ENCODE data around the gene DNAH10. TPM values are rescaled to one million over a fixed set of nuclear protein-coding genes. Genes with fewer than 3 reads are reported as not detected.

DNAH10 gene
- total RNA-seq, 1 donor from 2014 or later = 0.16 TPM

DNA sequence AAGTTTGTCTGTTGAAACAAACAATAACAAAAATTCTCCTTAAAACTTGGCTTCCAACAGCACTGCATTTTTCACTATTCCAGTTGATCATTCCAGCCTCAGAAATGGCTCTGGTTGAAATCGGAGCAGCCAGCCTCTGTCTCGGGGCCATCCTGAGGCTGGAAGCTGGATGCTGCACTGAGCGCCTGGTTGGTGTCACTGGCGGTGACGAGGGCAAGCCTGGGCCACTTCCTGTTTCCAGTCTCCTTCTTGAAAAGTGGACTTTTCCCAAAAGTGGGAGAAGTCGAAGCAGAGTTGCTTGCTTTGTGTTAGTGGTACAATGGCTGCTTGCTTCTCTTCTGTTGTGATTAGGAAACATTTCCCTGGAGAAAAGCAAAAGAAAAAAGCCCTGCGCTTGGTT, 161.8 kb downstream of the DNAH10 start:
- DNase-seq (ENCODE audit: extremely low spot score, unreplicated experiment) = no peak
- Mint-ChIP-seq H3K36me3 (ENCODE audit: unreplicated experiment) (no peaks in the 10 kb centered on the region), H3K4me3 (ENCODE audit: unreplicated experiment) (no peak overlapping the region), H3K9me3 (ENCODE audit: unreplicated experiment) (no peaks in the 10 kb centered on the region), H3K4me1 (ENCODE audit: unreplicated experiment) (no peaks in the 10 kb centered on the region), H3K27ac (ENCODE audit: unreplicated experiment) (no peak overlapping the region), H3K27me3 (ENCODE audit: unreplicated experiment) (no peaks in the 10 kb centered on the region)
- TF ChIP-seq, protein P1, sequence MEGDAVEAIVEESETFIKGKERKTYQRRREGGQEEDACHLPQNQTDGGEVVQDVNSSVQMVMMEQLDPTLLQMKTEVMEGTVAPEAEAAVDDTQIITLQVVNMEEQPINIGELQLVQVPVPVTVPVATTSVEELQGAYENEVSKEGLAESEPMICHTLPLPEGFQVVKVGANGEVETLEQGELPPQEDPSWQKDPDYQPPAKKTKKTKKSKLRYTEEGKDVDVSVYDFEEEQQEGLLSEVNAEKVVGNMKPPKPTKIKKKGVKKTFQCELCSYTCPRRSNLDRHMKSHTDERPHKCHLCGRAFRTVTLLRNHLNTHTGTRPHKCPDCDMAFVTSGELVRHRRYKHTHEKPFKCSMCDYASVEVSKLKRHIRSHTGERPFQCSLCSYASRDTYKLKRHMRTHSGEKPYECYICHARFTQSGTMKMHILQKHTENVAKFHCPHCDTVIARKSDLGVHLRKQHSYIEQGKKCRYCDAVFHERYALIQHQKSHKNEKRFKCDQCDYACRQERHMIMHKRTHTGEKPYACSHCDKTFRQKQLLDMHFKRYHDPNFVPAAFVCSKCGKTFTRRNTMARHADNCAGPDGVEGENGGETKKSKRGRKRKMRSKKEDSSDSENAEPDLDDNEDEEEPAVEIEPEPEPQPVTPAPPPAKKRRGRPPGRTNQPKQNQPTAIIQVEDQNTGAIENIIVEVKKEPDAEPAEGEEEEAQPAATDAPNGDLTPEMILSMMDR (IDR thresholded peaks at IDR 0.05) = no peak

DNA sequence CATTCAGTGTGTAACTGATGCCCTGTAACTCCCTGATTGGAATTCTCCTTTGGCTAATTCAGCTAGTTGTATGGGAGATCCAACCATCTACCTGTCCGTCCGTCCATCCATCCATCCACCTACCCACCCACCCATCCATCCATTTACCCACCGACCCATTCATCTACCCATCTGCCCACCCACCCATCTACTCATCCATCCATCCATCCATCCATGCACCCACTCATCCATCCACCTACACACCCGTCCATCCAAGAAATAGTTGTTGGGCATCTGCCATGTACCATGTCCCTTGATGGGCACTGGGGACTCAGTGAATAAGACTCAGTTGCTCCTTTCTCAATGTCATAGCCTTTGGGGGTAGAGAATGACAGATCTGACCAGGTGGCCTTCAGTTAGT, 162.4 kb downstream of the DNAH10 start:
- no peaks in the 10 kb centered on the region for H3K9me3 Mint-ChIP-seq (ENCODE audit: unreplicated experiment)
- H3K4me1 Mint-ChIP-seq (ENCODE audit: unreplicated experiment) = no peaks in the 10 kb centered on the region
- no peak overlapping the region for H3K4me3 Mint-ChIP-seq (ENCODE audit: unreplicated experiment)
- H3K27me3 Mint-ChIP-seq (ENCODE audit: unreplicated experiment) = no peaks in the 10 kb centered on the region
- no peak overlapping the region for H3K27ac Mint-ChIP-seq (ENCODE audit: unreplicated experiment)
- no peak for DNase-seq (ENCODE audit: extremely low spot score, unreplicated experiment)
- H3K36me3 Mint-ChIP-seq (ENCODE audit: unreplicated experiment) = no peaks in the 10 kb centered on the region
- TF ChIP-seq, protein P1 (IDR thresholded peaks at IDR 0.05) = no peak

DNA sequence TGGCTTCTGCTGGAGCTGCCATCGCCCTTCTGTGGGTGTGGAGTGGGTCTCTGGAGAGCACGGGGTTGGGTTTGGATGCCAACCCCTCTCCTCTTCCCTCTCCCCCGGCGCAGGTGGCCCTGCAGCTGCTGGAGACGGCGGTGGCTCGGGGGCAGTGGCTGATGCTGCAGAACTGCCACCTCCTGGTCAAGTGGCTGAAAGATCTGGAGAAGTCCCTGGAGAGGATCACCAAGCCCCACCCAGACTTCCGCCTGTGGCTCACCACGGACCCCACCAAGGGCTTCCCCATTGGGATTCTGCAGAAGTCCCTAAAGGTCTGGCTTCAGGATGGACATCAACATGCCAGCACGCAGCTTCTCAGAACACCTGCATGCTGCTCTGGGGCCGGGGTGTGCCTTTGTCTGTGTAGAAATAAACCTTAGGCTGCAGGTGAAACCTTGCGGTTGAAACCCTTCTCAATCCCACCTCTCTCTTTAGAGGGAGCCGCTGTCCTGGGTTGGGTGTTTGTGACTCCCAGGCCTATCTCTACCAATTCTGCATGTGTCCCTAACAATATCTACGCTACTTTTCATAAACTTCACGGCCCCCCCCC, 166.3 kb downstream of the DNAH10 start:
- no peaks in the 10 kb centered on the region for H3K4me1 Mint-ChIP-seq (ENCODE audit: unreplicated experiment)
- TF ChIP-seq, protein P1 (IDR thresholded peaks at IDR 0.05) = no peak
- no peak overlapping the region for H3K4me3 Mint-ChIP-seq (ENCODE audit: unreplicated experiment)
- peaks cover 9% of the 10 kb centered on the region for H3K9me3 Mint-ChIP-seq (ENCODE audit: unreplicated experiment)
- no peak overlapping the region for H3K27ac Mint-ChIP-seq (ENCODE audit: unreplicated experiment)
- DNase-seq (ENCODE audit: extremely low spot score, unreplicated experiment) = no peak
- no peaks in the 10 kb centered on the region for H3K27me3 Mint-ChIP-seq (ENCODE audit: unreplicated experiment)
- H3K36me3 Mint-ChIP-seq (ENCODE audit: unreplicated experiment) = peaks cover 7% of the 10 kb centered on the region

DNA sequence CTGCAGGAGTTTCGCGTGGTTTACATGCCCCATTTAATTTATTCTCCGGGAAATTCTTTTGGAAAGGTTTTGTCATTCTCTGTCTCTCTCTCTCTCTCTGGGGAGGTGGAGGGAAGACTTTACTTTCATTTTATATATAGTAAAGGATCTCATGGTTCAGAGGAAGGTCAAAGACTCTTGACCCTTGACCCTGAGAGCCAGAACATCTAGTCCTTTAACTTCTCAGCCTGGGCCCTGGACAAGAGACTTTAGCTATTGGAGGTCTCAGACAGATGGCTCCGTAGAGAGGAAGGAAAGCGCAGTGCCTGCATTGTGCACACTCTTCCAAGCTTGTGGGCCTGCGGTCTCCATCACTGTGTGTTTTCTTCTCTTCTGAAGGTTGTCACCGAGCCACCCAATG, 166.8 kb downstream of the DNAH10 start:
- Mint-ChIP-seq H3K4me1 (ENCODE audit: unreplicated experiment) (no peaks in the 10 kb centered on the region), H3K36me3 (ENCODE audit: unreplicated experiment) (peaks cover 8% of the 10 kb centered on the region), H3K27ac (ENCODE audit: unreplicated experiment) (no peak overlapping the region), H3K4me3 (ENCODE audit: unreplicated experiment) (no peak overlapping the region), H3K27me3 (ENCODE audit: unreplicated experiment) (no peaks in the 10 kb centered on the region), H3K9me3 (ENCODE audit: unreplicated experiment) (peaks cover 9% of the 10 kb centered on the region)
- DNase-seq (ENCODE audit: extremely low spot score, unreplicated experiment) = no peak
- TF ChIP-seq, protein P1 (IDR thresholded peaks at IDR 0.05) = no peak

DNA sequence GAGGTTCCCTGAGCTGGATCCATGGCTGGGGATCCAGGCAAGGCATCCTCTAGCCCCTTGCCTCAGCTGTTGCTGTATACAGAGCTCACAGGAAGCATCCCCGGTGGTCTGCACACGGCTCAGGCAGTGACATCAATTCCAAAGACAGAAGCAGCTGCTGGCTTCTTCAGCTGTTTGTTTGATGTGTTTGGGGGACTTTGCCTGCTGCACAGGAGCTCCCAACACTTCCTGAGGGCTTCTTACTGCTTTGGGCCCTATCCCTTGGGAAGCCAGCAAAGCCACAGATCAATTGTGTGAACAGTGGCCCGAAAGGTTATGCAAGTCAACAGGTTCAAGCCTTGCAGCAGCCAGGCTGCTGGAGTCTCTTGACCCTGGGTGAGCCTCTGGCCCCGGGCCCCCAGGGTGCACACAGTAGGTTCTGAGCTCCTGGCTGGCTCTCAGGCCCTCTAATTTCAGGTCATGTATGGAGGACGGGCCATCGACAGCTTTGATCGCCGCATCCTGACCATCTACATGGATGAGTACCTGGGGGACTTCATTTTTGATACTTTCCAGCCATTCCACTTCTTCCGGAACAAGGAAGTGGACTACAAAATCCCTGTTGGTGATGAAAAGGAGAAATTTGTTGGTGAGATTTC, 168.0 kb downstream of the DNAH10 start:
- DNase-seq (ENCODE audit: extremely low spot score, unreplicated experiment) = no peak
- H3K4me1 Mint-ChIP-seq (ENCODE audit: unreplicated experiment) = no peaks in the 10 kb centered on the region
- H3K27me3 Mint-ChIP-seq (ENCODE audit: unreplicated experiment) = no peaks in the 10 kb centered on the region
- H3K4me3 Mint-ChIP-seq (ENCODE audit: unreplicated experiment) = no peak overlapping the region
- H3K27ac Mint-ChIP-seq (ENCODE audit: unreplicated experiment) = no peak overlapping the region
- TF ChIP-seq, protein P1 (IDR thresholded peaks at IDR 0.05) = no peak
- peaks cover 8% of the 10 kb centered on the region for H3K36me3 Mint-ChIP-seq (ENCODE audit: unreplicated experiment)
- peaks cover 9% of the 10 kb centered on the region for H3K9me3 Mint-ChIP-seq (ENCODE audit: unreplicated experiment)

Measured in osteocyte (in vitro differentiated cells).